Measurements from ENCODE around the gene NADK2. TPM values are rescaled to one million over a fixed set of nuclear protein-coding genes. Genes with fewer than 3 reads are reported as not detected.

Gene NADK2
- total RNA-seq, 2 experiments from 2014 or later = 16.6 to 18.0 TPM

GRCh38 chr5:36173426-36173825 is 68.3 kb downstream of the NADK2 start:
- Mint-ChIP-seq H3K36me3 (peaks cover 52% of the 10 kb centered on the region), H3K27ac (no peak overlapping the region)

GRCh38 chr5:36172599-36172998 is 69.1 kb downstream of the NADK2 start:
- Mint-ChIP-seq H3K9me3 (no peaks in the 10 kb centered on the region), H3K27me3 (no peaks in the 10 kb centered on the region), H3K27ac (no peak overlapping the region), H3K4me1 (ENCODE audit: low read depth) (peaks cover 16% of the 10 kb centered on the region), H3K4me3 (no peak overlapping the region), H3K36me3 (peaks cover 55% of the 10 kb centered on the region)
- ChIA-PET POLR2A (no interaction called here), CTCF (no interaction called here)
- no peak for DNase-seq
- intact Hi-C loops (cut with micrococcal nuclease) = no loop called here

More at GRCh38 chr5:36173426-36173825, 68.3 kb downstream of the NADK2 start:
- Mint-ChIP-seq H3K27me3 (no peaks in the 10 kb centered on the region), H3K9me3 (no peaks in the 10 kb centered on the region), H3K4me3 (no peak overlapping the region), H3K4me1 (ENCODE audit: low read depth) (peaks cover 9% of the 10 kb centered on the region)
- POLR2A ChIA-PET = no interaction called here
- DNase-seq = no peak
- CTCF ChIA-PET = no interaction called here
- intact Hi-C loops (cut with micrococcal nuclease) = no loop called here

DNA sequence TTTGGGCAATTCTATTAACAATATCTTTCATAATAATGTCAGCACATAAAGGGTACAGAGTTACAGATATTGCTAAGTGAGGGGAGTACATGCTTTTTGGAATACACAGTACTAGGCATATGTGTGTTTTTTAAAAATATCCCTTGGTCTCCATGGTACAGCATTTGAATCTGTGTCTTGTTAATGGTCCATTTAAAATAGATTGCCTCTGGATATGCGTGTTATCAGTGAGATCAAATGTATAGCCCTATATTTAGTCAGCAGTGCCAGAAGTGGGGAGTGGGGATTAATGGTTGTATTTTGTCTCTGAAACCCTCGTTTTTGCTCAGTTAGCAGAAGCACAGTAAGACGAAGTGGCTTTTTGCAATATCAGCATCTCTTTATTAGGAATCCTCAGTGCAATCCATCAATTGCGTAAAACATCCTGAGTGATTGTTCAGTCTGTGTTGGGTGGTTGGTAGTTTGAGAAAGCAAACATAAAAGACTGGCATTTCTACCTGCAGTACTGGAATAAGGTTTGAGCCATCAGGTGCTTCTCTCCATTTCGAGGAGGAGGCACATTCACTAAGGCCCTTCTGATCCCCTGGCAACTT is 70.8 kb downstream of the NADK2 start:
- ChIA-PET POLR2A (no interaction called here), CTCF (interaction anchor here (0.6 kb wide), 1 partner anchor 92 kb away, joined by 3 read pairs; no protein-coding TSS in a partner anchor)
- DNase-seq = no peak
- Mint-ChIP-seq H3K4me1 (ENCODE audit: low read depth) (peaks cover 11% of the 10 kb centered on the region), H3K27ac (no peak overlapping the region), H3K9me3 (no peaks in the 10 kb centered on the region), H3K36me3 (peaks cover 60% of the 10 kb centered on the region), H3K4me3 (no peak overlapping the region), H3K27me3 (no peaks in the 10 kb centered on the region)
- intact Hi-C loops (cut with micrococcal nuclease) = no loop called here

DNA sequence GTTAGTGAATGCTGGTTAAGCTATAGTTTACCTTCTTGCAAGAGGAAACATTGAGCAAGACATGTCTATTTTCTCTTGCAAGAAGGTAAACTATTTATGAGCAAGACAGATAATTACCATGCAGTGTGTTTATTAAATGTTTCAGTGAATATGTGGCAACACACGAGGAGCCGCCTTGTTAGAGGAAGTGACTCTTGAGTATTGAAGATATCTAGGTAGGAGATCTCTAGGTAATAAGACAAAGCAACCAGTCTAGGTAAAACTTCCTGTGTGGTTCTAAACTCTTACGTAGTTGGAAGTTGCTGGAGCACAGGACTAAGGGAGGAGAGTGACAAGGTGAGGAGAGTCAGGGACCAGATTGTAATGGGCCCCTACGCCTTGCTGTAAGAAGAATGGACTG is 73.0 kb downstream of the NADK2 start:
- DNase-seq = no peak
- Mint-ChIP-seq H3K27me3 (no peaks in the 10 kb centered on the region), H3K4me3 (no peak overlapping the region), H3K4me1 (ENCODE audit: low read depth) (peaks cover 11% of the 10 kb centered on the region), H3K27ac (no peak overlapping the region), H3K36me3 (peaks cover 52% of the 10 kb centered on the region), H3K9me3 (no peaks in the 10 kb centered on the region)
- intact Hi-C loops (cut with micrococcal nuclease) = no loop called here
- POLR2A ChIA-PET = no interaction called here
- CTCF ChIA-PET = interaction anchor here (1.1 kb wide), 1 partner anchor 89 kb away, joined by 3 read pairs; no protein-coding TSS in a partner anchor

- DNase-seq = no peak
- Mint-ChIP-seq H3K4me1 (ENCODE audit: low read depth) (peaks cover 23% of the 10 kb centered on the region), H3K4me3 (no peak overlapping the region), H3K36me3 (peaks cover 59% of the 10 kb centered on the region), H3K27ac (no peak overlapping the region), H3K27me3 (no peaks in the 10 kb centered on the region), H3K9me3 (no peaks in the 10 kb centered on the region)
- CTCF ChIA-PET = no interaction called here
- POLR2A ChIA-PET = no interaction called here
- intact Hi-C loops (cut with micrococcal nuclease) = no loop called here
Measured at GRCh38 chr5:36164461-36164860, 77.3 kb downstream of the NADK2 start.

DNA sequence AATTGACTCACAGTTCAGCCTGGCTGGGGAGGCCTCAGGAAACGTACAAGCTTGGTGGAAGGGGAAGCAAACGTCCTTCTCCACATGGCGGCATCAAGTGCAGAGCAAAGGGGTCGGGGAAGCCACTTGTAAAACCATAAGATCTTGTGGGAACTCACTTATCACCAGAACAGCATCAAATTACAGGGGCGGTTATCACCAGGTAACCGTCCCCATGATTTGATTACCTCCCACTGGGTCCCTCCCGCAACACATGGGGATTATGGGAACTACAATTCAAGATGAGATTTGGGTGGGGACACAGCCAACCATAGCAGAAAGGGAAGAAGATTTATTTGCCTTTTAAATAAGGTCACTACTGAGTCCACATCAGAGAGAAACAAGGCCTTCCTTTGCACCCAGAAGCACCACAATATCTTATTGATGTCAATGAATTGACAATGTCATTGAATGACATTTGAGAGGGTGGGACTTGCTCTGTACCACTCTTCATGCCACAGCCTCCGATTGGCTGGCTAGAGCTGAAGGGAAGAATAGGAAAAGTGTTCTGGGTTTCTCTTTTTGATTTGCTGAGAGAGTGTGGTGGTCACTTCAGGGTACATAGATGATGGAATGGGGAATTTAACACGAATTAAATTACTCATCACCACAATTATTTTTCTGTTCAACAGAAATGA is 78.8 kb downstream of the NADK2 start:
- H3K36me3 Mint-ChIP-seq = peaks cover 59% of the 10 kb centered on the region
- H3K27ac Mint-ChIP-seq = no peak overlapping the region
- no peaks in the 10 kb centered on the region for H3K9me3 Mint-ChIP-seq
- POLR2A ChIA-PET = no interaction called here
- H3K4me3 Mint-ChIP-seq = no peak overlapping the region
- peaks cover 18% of the 10 kb centered on the region for H3K4me1 Mint-ChIP-seq (ENCODE audit: low read depth)
- H3K27me3 Mint-ChIP-seq = no peaks in the 10 kb centered on the region
- intact Hi-C loops (cut with micrococcal nuclease) = no loop called here
- no peak for DNase-seq
- CTCF ChIA-PET = no interaction called here

DNA sequence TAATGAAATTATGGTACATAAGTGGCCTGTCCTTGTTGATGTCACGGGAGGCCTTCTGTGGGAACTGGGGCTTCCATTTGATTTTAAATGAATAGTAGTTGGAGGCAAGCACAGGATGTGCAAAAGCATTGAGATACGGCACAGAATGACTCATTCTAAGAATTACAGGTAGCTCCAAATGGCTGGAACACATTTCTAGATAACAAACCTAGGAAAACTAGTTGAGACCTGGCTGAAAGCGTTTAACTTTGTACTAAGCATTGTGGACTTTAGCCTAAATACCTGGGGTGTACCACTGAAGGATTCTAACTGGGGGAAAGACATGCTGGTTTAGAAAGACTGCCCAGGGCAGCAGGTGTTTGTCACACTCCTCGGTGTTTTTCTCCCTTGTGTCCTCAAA is 80.4 kb downstream of the NADK2 start:
- no peak overlapping the region for H3K27ac Mint-ChIP-seq
- peaks cover 26% of the 10 kb centered on the region for H3K4me1 Mint-ChIP-seq (ENCODE audit: low read depth)
- no peak for DNase-seq
- H3K9me3 Mint-ChIP-seq = no peaks in the 10 kb centered on the region
- ChIA-PET CTCF (no interaction called here), POLR2A (interaction anchor here (0.6 to 1.0 kb wide), 2 partner anchors 11 to 622 kb away, joined by 3 to 5 read pairs; no protein-coding TSS in a partner anchor)
- H3K4me3 Mint-ChIP-seq = no peak overlapping the region
- H3K27me3 Mint-ChIP-seq = no peaks in the 10 kb centered on the region
- intact Hi-C loops (cut with micrococcal nuclease) = no loop called here
- H3K36me3 Mint-ChIP-seq = peaks cover 62% of the 10 kb centered on the region

GRCh38 chr5:36160617-36161016 is 81.1 kb downstream of the NADK2 start:
- Mint-ChIP-seq H3K27ac (no peak overlapping the region), H3K9me3 (no peaks in the 10 kb centered on the region), H3K4me3 (no peak overlapping the region), H3K27me3 (no peaks in the 10 kb centered on the region), H3K36me3 (peaks cover 65% of the 10 kb centered on the region), H3K4me1 (ENCODE audit: low read depth) (peaks cover 32% of the 10 kb centered on the region)
- CTCF ChIA-PET = interaction anchor here (1.4 kb wide), 1 partner anchor 81 kb away, joined by 3 read pairs; the partner anchor contains the start of gene NADK2
- intact Hi-C loops (cut with micrococcal nuclease) = no loop called here
- DNase-seq = no peak
- POLR2A ChIA-PET = no interaction called here

DNA sequence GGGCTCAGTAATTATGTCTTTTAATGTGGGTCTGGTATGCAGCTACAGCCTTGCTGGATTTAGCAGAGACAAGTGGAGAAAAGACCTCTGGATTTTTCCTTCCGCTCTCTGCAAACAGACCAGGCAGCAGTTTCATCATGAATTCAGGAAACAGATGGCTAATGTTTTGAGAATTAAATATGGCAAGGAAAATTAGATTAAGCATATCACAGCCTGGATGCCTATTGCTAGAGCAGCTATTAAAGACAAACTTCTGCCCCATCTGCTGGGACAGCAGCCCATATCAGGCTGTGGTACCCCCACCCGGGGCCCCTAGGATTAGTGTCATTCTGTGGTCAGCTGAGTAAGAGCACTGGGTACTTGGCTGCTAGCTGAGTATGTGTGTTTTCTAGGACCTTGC is 83.6 kb downstream of the NADK2 start:
- CTCF ChIA-PET = interaction anchor here (0.5 kb wide), 1 partner anchor 532 kb away, joined by 3 read pairs; no protein-coding TSS in a partner anchor
- intact Hi-C loops (cut with micrococcal nuclease) = loop anchor here (10.0 kb wide), 2 partner anchors 303 to 537 kb away; partner anchors contain the start of gene IL7R
- no peak for DNase-seq
- H3K36me3 Mint-ChIP-seq = peaks cover 76% of the 10 kb centered on the region
- no peak overlapping the region for H3K4me3 Mint-ChIP-seq
- POLR2A ChIA-PET = no interaction called here
- H3K9me3 Mint-ChIP-seq = no peaks in the 10 kb centered on the region
- H3K27ac Mint-ChIP-seq = no peak overlapping the region
- no peaks in the 10 kb centered on the region for H3K27me3 Mint-ChIP-seq
- peaks cover 48% of the 10 kb centered on the region for H3K4me1 Mint-ChIP-seq (ENCODE audit: low read depth)

DNA sequence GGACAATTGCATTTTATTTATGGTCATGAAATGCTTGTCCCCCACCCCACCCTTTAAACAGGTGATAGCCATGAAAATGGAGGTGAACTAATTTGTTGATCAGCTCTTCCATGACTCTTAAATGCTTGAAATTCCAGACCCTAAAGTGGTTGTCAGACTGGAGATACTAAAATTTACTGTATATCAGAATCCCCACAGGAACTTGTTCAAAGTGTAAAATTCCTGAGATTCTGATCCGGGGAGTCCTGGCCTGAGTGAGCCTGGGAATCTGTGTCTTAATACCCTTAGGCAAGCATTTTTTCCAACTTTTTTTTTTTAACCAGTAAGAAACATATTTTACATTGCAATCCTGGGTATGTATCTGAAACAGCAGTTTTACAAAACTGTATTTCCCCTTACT is 85.1 kb downstream of the NADK2 start:
- Mint-ChIP-seq H3K36me3 (peaks cover 70% of the 10 kb centered on the region), H3K27ac (no peak overlapping the region), H3K4me1 (ENCODE audit: low read depth) (peaks cover 48% of the 10 kb centered on the region), H3K27me3 (no peaks in the 10 kb centered on the region), H3K4me3 (no peak overlapping the region), H3K9me3 (no peaks in the 10 kb centered on the region)
- DNase-seq = no peak
- ChIA-PET CTCF (interaction anchor here (1.1 kb wide), 1 partner anchor 78 kb away, joined by 4 read pairs; no protein-coding TSS in a partner anchor), POLR2A (no interaction called here)
- intact Hi-C loops (cut with micrococcal nuclease) = loop anchor here (10.0 kb wide), 2 partner anchors 302 to 538 kb away; partner anchors contain the start of gene IL7R

GRCh38 chr5:36156121-36156601 is 85.6 kb downstream of the NADK2 start:
- POLR2A ChIA-PET = interaction anchor here (0.7 kb wide), 1 partner anchor 719 kb away, joined by 3 read pairs; no protein-coding TSS in a partner anchor
- H3K9me3 Mint-ChIP-seq = no peaks in the 10 kb centered on the region
- peaks cover 66% of the 10 kb centered on the region for H3K36me3 Mint-ChIP-seq
- intact Hi-C loops (cut with micrococcal nuclease) = loop anchor here (10.0 kb wide), 2 partner anchors 301 to 539 kb away; partner anchors contain the start of gene IL7R
- peaks cover 44% of the 10 kb centered on the region for H3K4me1 Mint-ChIP-seq (ENCODE audit: low read depth)
- H3K27ac Mint-ChIP-seq = no peak overlapping the region
- H3K27me3 Mint-ChIP-seq = no peaks in the 10 kb centered on the region
- CTCF ChIA-PET = interaction anchor here (1.1 kb wide), 1 partner anchor 77 kb away, joined by 4 read pairs; no protein-coding TSS in a partner anchor
- DNase-seq = no peak
- no peak overlapping the region for H3K4me3 Mint-ChIP-seq

DNA sequence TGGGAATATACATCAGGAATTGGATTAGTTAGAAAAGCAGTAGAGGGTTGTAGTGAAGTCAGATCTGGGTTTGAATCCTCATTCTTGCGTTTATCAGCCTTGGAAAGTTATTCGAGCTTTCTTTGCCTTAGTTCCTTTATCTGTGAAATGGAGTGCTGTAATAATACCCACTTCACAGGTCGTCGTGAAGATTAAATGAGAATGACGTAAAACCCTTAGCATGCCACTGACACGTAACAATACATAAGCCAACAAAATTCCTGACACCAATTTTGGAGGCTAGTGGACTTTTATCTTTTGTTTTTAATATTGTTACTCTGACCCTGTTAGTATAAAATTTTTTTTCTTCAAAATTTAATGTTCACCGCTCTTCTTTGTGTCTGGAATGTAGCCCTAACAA is 86.4 kb downstream of the NADK2 start:
- H3K4me1 Mint-ChIP-seq (ENCODE audit: low read depth) = peaks cover 48% of the 10 kb centered on the region

More for the DNA sequence above, 86.4 kb downstream of the NADK2 start:
- Mint-ChIP-seq H3K27ac (no peak overlapping the region), H3K36me3 (peaks cover 65% of the 10 kb centered on the region), H3K9me3 (no peaks in the 10 kb centered on the region), H3K4me3 (no peak overlapping the region), H3K27me3 (no peaks in the 10 kb centered on the region)
- DNase-seq = no peak
- CTCF ChIA-PET = no interaction called here
- POLR2A ChIA-PET = no interaction called here
- intact Hi-C loops (cut with micrococcal nuclease) = loop anchor here (10.0 kb wide), 2 partner anchors 300 to 540 kb away; partner anchors contain the start of gene IL7R

Data from activated CD4-positive, alpha-beta memory T cell treated with anti-CD3 and anti-CD28 coated beads for 36 hours (primary cell).